ENCODE measurements around the gene MCM3.

MCM3 gene

DNA sequence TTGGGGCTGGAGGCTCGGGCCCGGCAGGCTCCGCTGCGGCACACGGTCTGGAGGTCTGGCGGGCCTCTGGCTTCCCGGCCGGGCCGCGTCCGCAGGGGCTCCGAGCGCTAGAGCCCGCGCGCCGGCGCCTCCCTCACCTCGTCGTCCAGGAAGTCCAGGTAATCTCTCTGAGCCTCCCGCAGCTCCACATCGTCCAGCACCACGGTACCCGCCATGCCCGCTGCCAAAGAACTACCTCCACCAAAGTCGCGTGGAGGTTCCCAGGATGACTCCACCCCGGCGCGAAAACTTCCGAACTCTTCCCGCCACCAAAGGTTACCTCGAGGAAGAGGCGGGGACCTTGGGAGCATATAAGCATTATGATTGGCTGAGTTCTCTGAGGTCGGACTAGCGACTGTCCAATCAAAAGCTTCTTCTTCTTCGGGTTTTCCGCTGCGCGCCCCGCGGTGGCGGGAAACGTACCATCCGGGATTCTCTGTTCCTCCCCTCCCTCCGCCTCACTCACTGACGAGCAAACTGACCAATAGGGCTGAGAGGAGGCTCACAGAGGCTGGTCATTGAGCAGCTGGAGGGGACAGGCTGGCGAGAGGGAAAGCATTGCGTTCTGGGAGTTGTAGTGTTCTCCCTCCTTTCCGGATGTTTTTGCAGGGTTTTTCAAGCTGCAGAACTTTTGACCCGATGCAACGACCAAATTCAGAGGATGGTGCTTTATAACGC lies at the start of gene MCM3:
Gene MCM3 (minus strand): TSS at position 283 of the 717 bp plus-strand sequence. CDS start 68 bp downstream, at position 215.
- DNase-seq (ENCODE audit: extremely low read depth in 1 of 2, low read depth in 1 of 2), result peak; percentile 84 to 85

DNA sequence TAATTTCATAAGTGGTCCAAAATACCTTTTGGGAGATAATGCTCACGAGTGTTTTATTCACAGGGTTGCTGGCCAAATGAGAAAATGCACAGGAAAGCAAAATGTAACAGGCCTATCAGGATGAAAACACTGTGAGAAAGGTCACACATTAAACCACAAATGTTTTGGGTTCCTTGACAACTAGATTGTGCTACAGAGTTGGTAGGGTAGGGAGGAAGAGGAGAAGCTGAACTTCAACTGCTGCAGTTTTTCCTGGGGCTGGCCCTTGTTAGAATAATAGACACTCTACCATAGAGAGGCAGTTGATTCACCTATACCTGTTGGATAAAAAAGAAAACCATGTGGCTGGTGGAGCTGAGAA lies 49.3 kb upstream of the MCM3 start:
- DNase-seq (ENCODE audit: extremely low read depth in 1 of 2, low read depth in 1 of 2), result no peak

DNA sequence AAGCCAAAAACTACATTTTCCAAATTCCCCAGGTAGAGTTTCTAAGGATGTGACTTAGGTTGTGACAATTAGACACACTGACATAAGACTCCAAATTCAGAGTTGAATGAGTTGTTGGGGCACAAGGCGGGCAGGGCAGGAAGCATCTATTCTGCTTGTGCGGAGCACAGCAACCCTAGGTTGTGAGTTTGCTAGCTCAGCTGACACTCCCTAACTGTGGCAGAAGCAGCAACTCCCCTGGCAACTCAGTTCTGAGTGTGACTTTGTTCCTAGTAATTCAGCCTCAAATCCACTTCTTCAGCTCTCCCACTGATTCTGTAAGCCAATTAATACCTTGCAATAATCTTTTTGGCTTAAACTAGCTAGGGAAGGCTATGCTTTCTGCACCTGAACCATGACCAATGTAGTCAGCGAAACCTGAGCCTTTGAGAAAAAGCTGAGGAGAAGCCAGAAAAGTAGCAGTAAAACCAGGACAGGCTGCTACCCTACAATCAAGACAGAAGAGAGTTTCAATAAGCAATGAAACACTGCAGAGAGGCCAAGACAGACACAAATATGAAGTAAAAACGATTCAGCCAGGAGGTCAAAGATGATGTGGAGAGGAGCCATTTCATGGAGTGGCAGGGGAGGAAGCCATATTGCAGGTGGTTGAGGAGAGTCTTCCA lies 47.4 kb upstream of the MCM3 start:
- DNase-seq (ENCODE audit: extremely low read depth in 1 of 2, low read depth in 1 of 2), result no peak

- no peak for DNase-seq (ENCODE audit: extremely low read depth in 1 of 2, low read depth in 1 of 2)
Observed at GRCh38 chr6:52330470-52330869, 45.9 kb upstream of the MCM3 start.

GRCh38 chr6:52328729-52329128 lies 44.2 kb upstream of the MCM3 start:
- DNase-seq (ENCODE audit: extremely low read depth in 1 of 2, low read depth in 1 of 2), result no peak

GRCh38 chr6:52328303-52328662 lies 43.7 kb upstream of the MCM3 start:
- DNase-seq (ENCODE audit: extremely low read depth in 1 of 2, low read depth in 1 of 2), result no peak

DNA sequence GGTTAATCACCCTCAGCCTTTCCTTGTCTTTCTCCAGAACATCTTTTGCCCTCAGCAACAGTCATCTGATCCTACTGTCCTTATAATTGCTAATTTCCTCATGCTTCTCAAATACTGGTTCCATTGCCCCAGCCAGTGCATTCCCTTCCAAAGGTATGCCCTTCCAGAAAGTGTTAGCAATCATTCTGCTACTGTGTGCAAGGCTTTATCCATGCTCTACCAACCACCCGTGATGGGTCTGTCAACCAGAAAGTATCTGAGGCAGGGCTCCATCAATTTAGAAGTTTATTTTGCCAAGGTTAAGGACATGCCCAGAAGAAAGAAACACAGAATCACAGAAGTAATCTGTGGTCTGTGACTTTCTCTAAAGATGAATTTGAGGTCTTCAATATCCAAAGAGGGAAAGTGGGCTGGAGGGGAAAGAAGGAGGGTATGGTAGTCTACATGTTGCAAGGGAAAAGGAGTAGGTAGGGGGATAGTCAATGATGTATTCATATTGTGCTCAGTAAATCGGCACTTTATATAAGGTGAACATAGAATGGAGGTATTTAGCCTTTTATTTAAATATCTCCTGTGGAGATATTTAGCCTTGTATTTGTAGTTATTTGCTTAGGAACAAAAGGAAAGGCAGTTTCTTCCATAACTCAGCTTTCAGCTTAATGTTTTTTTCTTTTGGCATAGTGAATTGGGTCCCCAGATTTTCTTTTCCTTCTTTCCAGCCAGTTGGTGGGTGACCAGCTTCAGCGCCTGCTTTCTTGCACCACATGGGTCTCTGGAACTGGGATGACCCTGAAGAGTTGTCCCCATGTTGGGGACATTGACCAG lies 42.2 kb upstream of the MCM3 start:
- DNase-seq (ENCODE audit: extremely low read depth in 1 of 2, low read depth in 1 of 2), result no peak

DNA sequence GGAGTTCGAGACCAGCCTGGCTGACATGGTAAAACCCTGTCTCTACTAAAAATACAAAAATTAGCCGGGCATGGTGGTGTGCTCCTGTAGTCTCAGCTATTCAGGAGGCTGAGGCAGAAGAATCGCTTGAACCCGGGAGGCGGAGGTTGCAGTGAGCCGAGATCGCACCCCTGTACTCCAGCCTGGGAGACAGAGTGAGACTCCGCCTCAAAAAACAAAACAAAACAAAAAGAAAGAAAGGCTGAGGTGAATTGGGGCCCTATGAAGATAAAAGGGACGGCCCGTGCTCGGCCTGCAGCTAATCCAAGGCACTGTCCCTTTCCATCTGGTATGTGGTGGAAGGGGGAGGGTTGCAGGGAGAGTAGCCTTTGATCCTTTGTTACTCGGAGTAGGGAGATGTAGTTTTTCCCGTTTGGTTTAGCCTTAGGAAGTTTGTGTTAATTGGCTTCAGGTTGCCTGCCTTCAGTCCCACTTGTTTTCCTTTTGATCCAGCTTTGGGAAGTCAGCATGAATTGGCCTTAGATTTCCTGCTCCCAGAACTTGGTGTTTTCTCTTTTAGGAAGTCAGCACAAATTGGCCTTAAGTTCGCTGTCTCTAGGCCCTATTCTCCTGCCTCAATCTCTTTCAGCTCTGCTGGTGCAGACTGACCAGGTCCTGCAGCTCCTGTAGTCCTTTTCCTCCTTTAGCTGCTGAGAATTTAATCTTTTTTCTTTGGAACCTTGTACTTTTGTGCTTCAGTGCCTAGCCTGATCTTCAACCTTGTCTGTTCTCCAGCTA lies 41.3 kb upstream of the MCM3 start:
- no peak for DNase-seq (ENCODE audit: extremely low read depth in 1 of 2, low read depth in 1 of 2)

DNA sequence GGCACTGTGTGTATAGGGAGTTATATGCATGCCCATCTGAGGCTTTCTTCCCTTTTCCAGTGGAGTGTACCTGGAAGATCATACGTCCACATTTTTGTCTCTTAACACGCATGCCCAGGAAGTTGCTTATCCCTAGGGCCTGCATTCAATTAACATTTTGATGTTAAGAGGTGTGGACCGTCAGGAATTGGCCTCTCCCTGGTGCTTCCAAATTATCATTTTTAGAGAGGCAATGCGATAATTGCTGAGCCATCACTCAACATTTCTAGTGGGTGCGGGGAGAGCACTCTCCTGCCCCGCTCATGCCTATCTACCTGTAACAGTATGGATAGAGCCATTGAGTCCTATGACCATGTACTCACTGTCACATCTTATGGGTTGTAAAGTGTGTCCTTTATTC lies 39.6 kb upstream of the MCM3 start:
- DNase-seq (ENCODE audit: extremely low read depth in 1 of 2, low read depth in 1 of 2), result no peak

DNA sequence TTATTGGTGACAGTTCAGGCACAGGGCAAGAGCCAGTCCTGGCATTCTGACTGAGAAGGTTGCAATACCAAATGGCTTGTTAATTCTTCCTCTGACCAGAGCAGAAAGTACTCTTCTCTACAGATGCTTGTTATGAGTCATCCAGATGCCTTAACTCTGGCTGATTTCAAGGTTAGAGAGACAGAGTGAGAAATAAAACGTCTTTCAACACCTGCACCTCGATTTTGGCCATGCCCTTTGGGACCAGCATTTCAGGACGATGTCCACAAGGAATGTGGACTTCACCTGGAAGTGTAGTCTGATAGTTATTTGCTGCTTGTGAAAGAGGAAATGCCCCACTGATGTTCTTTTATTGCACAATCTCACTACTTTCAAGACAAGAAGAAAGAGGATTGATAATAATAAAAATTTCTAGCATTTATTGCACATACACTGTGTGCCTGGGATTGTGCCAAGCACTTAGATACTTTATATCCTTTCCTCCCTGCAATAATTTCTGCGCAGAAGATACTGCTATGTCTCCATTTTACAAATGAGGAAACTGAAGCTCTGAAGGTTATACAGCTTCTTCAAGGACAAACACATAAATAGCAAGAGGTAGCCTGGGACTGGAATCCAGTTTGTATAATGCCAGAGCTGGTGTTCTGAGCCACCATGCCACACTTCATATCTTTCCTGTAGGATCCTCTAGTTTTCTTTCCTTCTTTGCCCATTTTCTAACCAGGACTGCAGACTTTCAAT lies 33.5 kb upstream of the MCM3 start:
- no peak for DNase-seq (ENCODE audit: extremely low read depth in 1 of 2, low read depth in 1 of 2)

DNA sequence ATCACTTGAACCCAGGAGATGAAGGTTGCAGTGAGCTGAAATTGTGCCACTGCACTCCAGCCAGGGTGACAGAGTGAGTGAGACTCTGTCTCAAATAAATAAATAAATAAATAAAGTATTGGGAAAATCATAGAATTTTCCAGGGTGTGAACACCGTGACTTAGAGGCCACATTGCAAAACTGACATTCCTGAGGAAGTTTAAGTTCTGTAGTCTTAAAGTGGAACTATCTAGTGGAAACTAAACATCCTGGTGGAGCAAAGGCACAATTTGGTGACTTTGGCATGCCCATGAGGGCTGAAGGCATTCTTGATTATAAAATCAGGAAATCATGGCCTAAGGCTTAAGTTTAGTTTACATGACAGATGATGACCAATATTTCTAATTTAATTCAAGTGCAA lies 32.7 kb upstream of the MCM3 start:
- no peak for DNase-seq (ENCODE audit: extremely low read depth in 1 of 2, low read depth in 1 of 2)

- no peak for DNase-seq (ENCODE audit: extremely low read depth in 1 of 2, low read depth in 1 of 2)
Observed at GRCh38 chr6:52314752-52315151, 30.2 kb upstream of the MCM3 start.

GRCh38 chr6:52312461-52312860 lies 27.9 kb upstream of the MCM3 start:
- DNase-seq (ENCODE audit: extremely low read depth in 1 of 2, low read depth in 1 of 2), result no peak

GRCh38 chr6:52310932-52311331 lies 26.4 kb upstream of the MCM3 start:
- no peak for DNase-seq (ENCODE audit: extremely low read depth in 1 of 2, low read depth in 1 of 2)

DNA sequence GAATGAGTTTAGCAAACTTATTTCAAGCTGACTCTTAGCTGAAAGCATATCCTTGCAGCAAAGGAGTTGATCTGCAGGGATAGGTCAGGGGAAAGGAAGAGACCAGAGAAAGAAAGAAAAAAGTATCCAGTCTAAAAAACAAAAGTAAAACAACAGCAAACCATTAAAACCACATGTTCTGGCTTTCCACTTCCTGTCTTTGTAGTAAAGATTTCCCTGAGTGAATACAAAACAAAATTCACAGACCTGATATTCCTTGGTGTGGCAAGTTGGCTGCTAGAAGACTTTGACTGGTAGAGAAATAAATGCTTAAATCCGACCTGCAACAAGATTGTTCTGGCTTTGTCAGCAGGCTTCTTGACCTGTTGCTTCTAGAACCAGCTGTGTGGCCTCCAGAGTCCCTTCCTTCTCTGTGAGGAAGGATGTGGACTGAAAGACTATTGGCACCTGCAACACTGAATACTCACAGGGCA lies 23.4 kb upstream of the MCM3 start:
- DNase-seq (ENCODE audit: extremely low read depth in 1 of 2, low read depth in 1 of 2), result no peak

DNA sequence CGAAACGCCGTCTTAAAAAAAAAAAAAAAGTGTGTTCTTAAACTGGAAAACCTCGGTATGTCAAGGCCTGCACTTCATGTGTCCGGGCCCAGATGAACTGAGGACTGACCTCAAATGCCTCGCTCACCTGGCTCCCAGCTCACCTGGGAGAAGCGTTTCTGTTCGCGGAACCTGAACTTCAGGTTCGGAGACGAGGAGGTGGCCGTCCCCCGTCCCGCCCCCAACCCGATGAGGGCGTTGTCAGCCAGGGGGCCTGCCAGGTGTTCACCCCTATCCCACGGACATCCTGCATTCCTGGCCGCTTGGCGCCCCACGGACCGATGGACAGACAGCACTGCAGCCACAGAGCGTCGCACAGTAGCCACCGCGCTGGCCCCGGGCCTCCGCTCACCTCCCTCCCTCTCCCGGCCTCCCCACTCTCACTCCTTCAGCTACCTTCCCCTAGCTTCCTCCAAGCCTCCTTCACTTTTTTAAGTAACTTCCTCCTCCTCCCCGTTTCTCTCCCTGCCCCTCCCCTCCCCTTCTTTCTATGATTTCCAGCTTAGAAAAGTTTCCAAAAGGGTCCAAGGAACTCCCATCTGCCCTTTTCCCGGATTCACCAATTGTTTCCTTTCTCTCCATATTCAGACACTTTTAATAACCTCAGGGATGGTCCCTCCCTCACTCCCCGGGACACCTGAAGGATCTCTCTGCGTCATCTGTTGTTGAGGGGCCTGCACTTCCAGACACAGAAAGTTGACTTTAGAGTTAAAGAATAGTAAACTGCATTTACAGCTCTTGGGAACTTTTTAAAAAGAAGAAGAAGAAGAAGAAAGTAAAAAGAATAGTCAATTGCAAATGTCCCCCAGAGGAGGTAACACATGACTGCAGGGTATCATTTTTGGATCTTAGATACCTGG lies 22.7 kb upstream of the MCM3 start:
- DNase-seq (ENCODE audit: extremely low read depth in 1 of 2, low read depth in 1 of 2), result no peak

DNA sequence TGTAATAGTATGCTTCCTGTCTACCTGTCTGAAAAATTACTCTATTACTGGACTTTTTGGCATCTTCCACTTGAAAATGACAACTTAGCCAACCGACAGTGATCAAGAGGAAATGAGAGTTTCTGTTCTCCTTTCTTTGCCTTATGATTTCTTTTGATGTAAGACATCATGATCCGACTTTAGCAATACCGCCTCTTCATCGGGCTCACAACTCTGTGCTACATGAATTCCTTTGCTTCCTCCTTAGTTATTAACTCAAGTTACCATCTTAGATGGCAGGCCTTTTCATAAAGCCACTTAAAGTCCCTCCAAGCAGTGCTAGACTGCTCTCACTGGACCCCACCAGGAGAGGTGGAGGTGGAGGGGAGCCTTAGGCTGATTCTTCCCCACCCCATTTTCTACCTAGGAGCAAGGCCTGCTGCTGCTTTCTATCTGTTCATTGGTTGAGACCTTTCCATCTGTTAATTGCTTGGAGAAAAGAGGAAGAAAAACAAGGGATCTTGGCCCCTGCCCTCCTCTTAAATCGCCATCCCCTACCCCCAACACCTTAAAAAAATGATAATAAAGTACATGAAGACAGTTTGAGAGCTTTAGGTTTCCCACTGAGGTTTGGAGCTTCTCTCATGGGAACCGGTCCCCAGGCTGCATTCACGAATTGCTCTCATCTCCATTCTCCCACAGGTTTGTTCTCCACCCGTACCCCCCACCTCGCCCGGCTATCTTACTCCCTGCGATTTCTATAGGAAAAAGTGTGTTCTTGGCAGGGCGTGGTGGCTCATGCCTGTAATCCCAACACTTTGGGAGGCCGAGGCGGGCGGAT lies 21.6 kb upstream of the MCM3 start:
- DNase-seq (ENCODE audit: extremely low read depth in 1 of 2, low read depth in 1 of 2), result no peak

- no peak for DNase-seq (ENCODE audit: extremely low read depth in 1 of 2, low read depth in 1 of 2)
Observed at GRCh38 chr6:52305411-52305810, 20.9 kb upstream of the MCM3 start.

DNA sequence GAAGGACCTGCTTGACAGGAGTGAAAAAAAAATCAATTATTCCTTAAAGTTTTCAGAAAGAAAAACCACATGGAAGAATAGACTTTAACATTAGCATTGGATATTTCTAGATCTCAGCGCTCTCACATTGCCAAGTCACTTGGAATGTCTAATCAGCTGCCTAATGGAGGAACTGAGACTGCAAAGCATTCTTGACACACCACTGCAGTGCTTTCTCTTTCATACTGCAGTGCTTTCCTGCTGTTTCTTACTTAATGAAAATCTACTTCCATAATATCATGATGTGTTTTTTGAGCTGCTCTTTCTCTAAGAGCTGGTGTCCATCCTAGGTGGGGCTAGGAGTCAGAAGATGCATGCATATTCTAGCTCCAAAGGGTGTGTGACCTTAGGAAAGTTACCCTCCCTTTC lies 20.4 kb upstream of the MCM3 start:
- DNase-seq (ENCODE audit: extremely low read depth in 1 of 2, low read depth in 1 of 2), result no peak
